Activated CD8-positive, alpha-beta T cell treated with anti-CD3 and anti-CD28 coated beads for 36 hours (primary cell): Measurements from ENCODE around the gene MTCH2. TPM values are rescaled to one million over a fixed set of nuclear protein-coding genes. Genes with fewer than 3 reads are reported as not detected.
"Not testable (repeated sequence)": the region's sequence is repeated elsewhere in the genome, so short reads cannot be mapped to it uniquely, and the experiment has no call there.

Experiments
- ATAC-seq: fragments of 200-7000 bp; cut with Tn5 transposase; one replicate; pipeline ENCODE4 v1.10.0; 2021; ENCODE audit warnings: mild to moderate bottlenecking, moderate library complexity
- CTCF ChIA-PET: fragments of 350-600 bp; sonication (Branson Sonifier 250); formaldehyde crosslinking; loops from one replicate; lab custom pipeline; 2021; ENCODE audit warnings: antibody characterized with exemption; lab: Charles Lee
- POLR2A ChIA-PET: fragments of 350-600 bp; sonication (Branson Sonifier 250); formaldehyde crosslinking; loops from one replicate; lab custom pipeline; 2021; ENCODE audit warnings: antibody characterized with exemption; lab: Charles Lee
- DNase-seq: peaks from one replicate; pipeline ENCODE4 v3.0.0-alpha.2; 2020
- H3K27ac Mint-ChIP-seq: one replicate; pipeline ENCODE4 v1.8.0; 2021; ENCODE audit warnings: mild to moderate bottlenecking, mixed read lengths
- H3K27me3 Mint-ChIP-seq: one replicate; pipeline ENCODE4 v1.8.0; 2021; ENCODE audit warnings: mixed read lengths
- H3K36me3 Mint-ChIP-seq: one replicate; pipeline ENCODE4 v1.8.0; 2021; ENCODE audit warnings: low read depth, mixed read lengths
- H3K4me1 Mint-ChIP-seq: one replicate; pipeline ENCODE4 v1.8.0; 2021; ENCODE audit warnings: low read depth, mixed read lengths
- H3K4me3 Mint-ChIP-seq: one replicate; pipeline ENCODE4 v1.8.0; 2021; ENCODE audit warnings: mild to moderate bottlenecking, moderate library complexity, mixed read lengths
- H3K9me3 Mint-ChIP-seq: one replicate; pipeline ENCODE4 v1.8.0; 2021; ENCODE audit warnings: mixed read lengths
- CTCF ChIP-seq: fragments of 200-600 bp; IDR thresholded peaks from one replicate; pipeline ENCODE4 v1.8.0; 2022; ENCODE audit warnings: antibody characterized with exemption, mild to moderate bottlenecking
- intact Hi-C: fragments of 100-400 bp; cut with micrococcal nuclease; formaldehyde crosslinking; loops from one replicate; pipeline ENCODE4 v1.10.0; 2022
- total RNA-seq, 2 experiments: library from RNA; stranded (reverse); gene quantifications; one replicate each; pipeline ENCODE4 v1.2.3, GENCODE V29; 2021

The MTCH2 gene
- total RNA-seq, 2 experiments from 2014 or later: 144 to 145 TPM

GRCh38 chr11:47641600-47642098 lies 710 bp downstream of the MTCH2 start:
- TF ChIP-seq CTCF: no peak
- ChIA-PET CTCF (interaction anchor here (0.9 kb wide), 1 partner anchor 13 kb away, joined by 3 read pairs; no protein-coding TSS in a partner anchor), POLR2A (interaction anchor here (0.6 to 1.1 kb wide), 2 partner anchors 143 to 481 kb away, joined by 4 to 5 read pairs; no protein-coding TSS in a partner anchor)
- peak overlapping the region; percentile 95 for H3K27ac Mint-ChIP-seq
- H3K4me3 Mint-ChIP-seq: peak overlapping the region; percentile 93
- ATAC-seq (no peak), DNase-seq (no peak)
- peaks cover 19% of the 10 kb centered on the region for H3K36me3 Mint-ChIP-seq
- H3K4me1 Mint-ChIP-seq: peaks cover 15% of the 10 kb centered on the region
- intact Hi-C loops: loop anchor here (5.0 kb wide), 1 partner anchor 76 kb away; the partner anchor contains the start of gene AGBL2
- H3K27me3 Mint-ChIP-seq: no peaks in the 10 kb centered on the region
- no peaks in the 10 kb centered on the region for H3K9me3 Mint-ChIP-seq

- intact Hi-C loops: loop anchor here (5.0 kb wide), 1 partner anchor 77 kb away; the partner anchor contains the start of gene AGBL2
- CTCF ChIA-PET, H3K27ac Mint-ChIP-seq, H3K9me3 Mint-ChIP-seq, DNase-seq, H3K27me3 Mint-ChIP-seq, ATAC-seq: not testable (repeated sequence)
- H3K4me3 Mint-ChIP-seq: peak overlapping the region; percentile 93
- H3K4me1 Mint-ChIP-seq: peaks cover 15% of the 10 kb centered on the region
- peaks cover 21% of the 10 kb centered on the region for H3K36me3 Mint-ChIP-seq
- POLR2A ChIA-PET: interaction anchor here (1.2 to 1.3 kb wide), 2 partner anchors 74 to 127 kb away, joined by 4 read pairs; partner anchors contain the start of gene FNBP4
Observed at GRCh38 chr11:47640506-47640905, 1.9 kb downstream of the MTCH2 start.

GRCh38 chr11:47636331-47636730 lies 6.0 kb downstream of the MTCH2 start:
- peaks cover 37% of the 10 kb centered on the region for H3K36me3 Mint-ChIP-seq
- H3K4me1 Mint-ChIP-seq: peaks cover 11% of the 10 kb centered on the region
- H3K27me3 Mint-ChIP-seq, ATAC-seq, CTCF ChIA-PET, H3K27ac Mint-ChIP-seq, H3K4me3 Mint-ChIP-seq, intact Hi-C loops, POLR2A ChIA-PET, DNase-seq, H3K9me3 Mint-ChIP-seq: not testable (repeated sequence)

GRCh38 chr11:47631473-47631872 lies 10.9 kb downstream of the MTCH2 start:
- DNase-seq (no peak), ATAC-seq (no peak)
- no peaks in the 10 kb centered on the region for H3K27me3 Mint-ChIP-seq
- H3K36me3 Mint-ChIP-seq: peaks cover 51% of the 10 kb centered on the region
- ChIA-PET CTCF (no interaction called here), POLR2A (interaction anchor here (0.6 kb wide), 1 partner anchor 47 kb away, joined by 4 read pairs; no protein-coding TSS in a partner anchor)
- no peaks in the 10 kb centered on the region for H3K4me1 Mint-ChIP-seq
- H3K9me3 Mint-ChIP-seq: no peaks in the 10 kb centered on the region
- TF ChIP-seq CTCF: no peak
- no peak overlapping the region for H3K4me3 Mint-ChIP-seq
- intact Hi-C loops: no loop called here
- H3K27ac Mint-ChIP-seq: no peak overlapping the region

- Mint-ChIP-seq H3K4me3 (no peak overlapping the region), H3K27me3 (no peaks in the 10 kb centered on the region), H3K4me1 (no peaks in the 10 kb centered on the region), H3K9me3 (no peaks in the 10 kb centered on the region), H3K27ac (no peak overlapping the region), H3K36me3 (peaks cover 44% of the 10 kb centered on the region)
- no peak for TF ChIP-seq CTCF
- DNase-seq (no peak), ATAC-seq (no peak)
- ChIA-PET POLR2A (interaction anchor here (0.6 kb wide), 1 partner anchor 24 kb away, joined by 3 read pairs; no protein-coding TSS in a partner anchor), CTCF (interaction anchor here (0.6 kb wide), 1 partner anchor 14 kb away, joined by 3 read pairs; the partner anchor contains the start of gene MTCH2)
- intact Hi-C loops: no loop called here
Observed at GRCh38 chr11:47628026-47628425, 14.3 kb downstream of the MTCH2 start.

- TF ChIP-seq CTCF: no peak
- no peak for ATAC-seq
- H3K27me3 Mint-ChIP-seq: no peaks in the 10 kb centered on the region
- H3K27ac Mint-ChIP-seq: no peak overlapping the region
- no peak overlapping the region for H3K4me3 Mint-ChIP-seq
- H3K4me1 Mint-ChIP-seq: no peaks in the 10 kb centered on the region
- H3K36me3 Mint-ChIP-seq: peaks cover 38% of the 10 kb centered on the region
- CTCF ChIA-PET: no interaction called here
- DNase-seq: no peak
- POLR2A ChIA-PET: interaction anchor here (1.0 kb wide), 1 partner anchor 118 kb away, joined by 3 read pairs; no protein-coding TSS in a partner anchor
- intact Hi-C loops: no loop called here
- no peaks in the 10 kb centered on the region for H3K9me3 Mint-ChIP-seq
Observed at GRCh38 chr11:47626234-47626633, 16.1 kb downstream of the MTCH2 start.
